ENCODE measurements around the gene ETS1.

Gene ETS1

GRCh38 chr11:128535468-128536457, 51.6 kb downstream of the ETS1 start:
- DNase-seq, result no peak

- DNase-seq, result no peak
Measured at GRCh38 chr11:128533472-128533871, 53.9 kb downstream of the ETS1 start.

GRCh38 chr11:128532572-128533091, 54.7 kb downstream of the ETS1 start:
- DNase-seq, result no peak

- no peak for DNase-seq
Measured at GRCh38 chr11:128532016-128532571, 55.3 kb downstream of the ETS1 start.

- no peak for DNase-seq
Measured at GRCh38 chr11:128531588-128531987, 55.8 kb downstream of the ETS1 start.

GRCh38 chr11:128530118-128531074, 57.0 kb downstream of the ETS1 start:
- peak; percentile 96 for DNase-seq

GRCh38 chr11:128528294-128528693, 59.1 kb downstream of the ETS1 start:
- DNase-seq, result no peak

GRCh38 chr11:128527046-128527445, 60.3 kb downstream of the ETS1 start:
- no peak for DNase-seq

- DNase-seq, result peak; percentile 82
Measured at GRCh38 chr11:128525411-128526243, 61.7 kb downstream of the ETS1 start.

GRCh38 chr11:128524172-128524571, 63.2 kb downstream of the ETS1 start:
- DNase-seq, result no peak

GRCh38 chr11:128523641-128524040, 63.7 kb downstream of the ETS1 start:
- peak; percentile 67 for DNase-seq

GRCh38 chr11:128522943-128523518, 64.3 kb downstream of the ETS1 start:
- DNase-seq, result peak; percentile 58

- peak; percentile 100 for DNase-seq
Measured at GRCh38 chr11:128522055-128522942, 65.1 kb downstream of the ETS1 start.

- no peak for DNase-seq
Measured at GRCh38 chr11:128521682-128522054, 65.7 kb downstream of the ETS1 start.

- no peak for DNase-seq
Measured at GRCh38 chr11:128520888-128521681, 66.3 kb downstream of the ETS1 start.

GRCh38 chr11:128520206-128520887, 67.0 kb downstream of the ETS1 start:
- DNase-seq, result no peak

GRCh38 chr11:128519338-128519737, 68.0 kb downstream of the ETS1 start:
- DNase-seq, result no peak

- no peak for DNase-seq
Measured at GRCh38 chr11:128518493-128519207, 68.7 kb downstream of the ETS1 start.

Measured in fibroblast of skin of right biceps (primary cell).